HL-60/S4 treated with retinoic acid at 250 ng/mL for 4 days and 3 days (cell line): ENCODE measurements around the gene SORCS1.

Source experiments
- in situ Hi-C: fragments of 300-500 bp; cut with MboI; formaldehyde crosslinking; loops from 2 replicates; pipeline ENCODE4 v1.7.0; 2022; ENCODE audit warnings: low sequenced_read_pairs

SORCS1 gene

DNA sequence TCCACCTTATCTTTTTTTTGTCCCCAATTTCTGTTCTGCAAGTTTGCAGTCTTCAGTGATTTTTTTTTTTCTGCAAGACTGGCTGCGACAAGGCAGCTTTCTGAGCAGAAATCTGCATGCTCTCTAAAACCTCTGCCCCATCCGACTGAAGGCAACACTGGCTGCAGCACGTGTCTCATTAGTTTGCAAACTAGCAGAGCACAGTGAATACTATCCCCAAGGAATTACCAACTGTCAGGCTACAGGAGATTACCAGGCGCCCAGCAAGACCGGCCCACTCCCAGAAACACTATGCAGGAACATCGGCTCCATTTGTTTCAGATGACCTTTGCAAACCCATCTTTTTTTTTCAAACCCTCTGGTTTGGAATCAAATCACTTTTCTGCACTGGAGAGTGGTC is 538.8 kb downstream of the SORCS1 start:
- in situ Hi-C loops, result no loop called here

DNA sequence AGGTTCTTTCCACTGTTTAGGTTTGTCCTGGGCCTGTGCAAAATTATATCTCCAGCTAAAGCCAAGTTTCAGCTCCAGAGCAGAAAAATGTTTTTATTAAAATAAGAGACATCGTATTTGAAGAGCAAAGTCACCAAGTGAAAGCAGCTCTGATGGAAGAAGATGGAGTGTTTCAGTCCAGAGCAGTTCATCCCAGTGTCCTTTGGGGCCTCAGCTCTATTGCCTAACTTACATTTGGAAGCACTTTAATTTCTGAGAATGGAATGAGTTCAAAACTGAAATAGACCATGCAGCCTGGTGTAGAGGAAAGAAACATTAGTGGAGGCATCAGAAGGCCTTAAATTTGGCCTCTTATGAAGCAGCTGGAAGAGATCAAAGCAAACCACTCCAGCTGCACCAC is 545.2 kb downstream of the SORCS1 start:
- in situ Hi-C loops, result no loop called here

DNA sequence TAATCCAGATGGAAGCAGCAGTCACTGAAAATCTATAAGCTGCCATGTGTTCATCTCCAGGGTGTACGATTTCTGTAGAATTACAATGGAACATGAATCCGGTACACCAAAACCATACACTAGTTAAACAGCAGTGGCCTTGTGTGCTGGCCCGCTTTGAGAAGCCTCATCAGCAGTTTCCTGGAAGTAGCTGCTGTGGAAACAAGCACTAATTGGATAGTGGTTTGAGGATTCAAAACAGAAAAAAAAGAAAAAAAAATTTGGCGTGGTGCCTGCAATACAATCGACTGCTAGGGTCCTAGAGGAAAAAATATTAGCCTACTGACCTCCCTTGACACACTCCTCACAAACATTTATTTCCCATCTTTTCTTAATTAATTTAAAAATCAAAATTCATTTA is 545.9 kb downstream of the SORCS1 start:
- in situ Hi-C loops, result no loop called here

DNA sequence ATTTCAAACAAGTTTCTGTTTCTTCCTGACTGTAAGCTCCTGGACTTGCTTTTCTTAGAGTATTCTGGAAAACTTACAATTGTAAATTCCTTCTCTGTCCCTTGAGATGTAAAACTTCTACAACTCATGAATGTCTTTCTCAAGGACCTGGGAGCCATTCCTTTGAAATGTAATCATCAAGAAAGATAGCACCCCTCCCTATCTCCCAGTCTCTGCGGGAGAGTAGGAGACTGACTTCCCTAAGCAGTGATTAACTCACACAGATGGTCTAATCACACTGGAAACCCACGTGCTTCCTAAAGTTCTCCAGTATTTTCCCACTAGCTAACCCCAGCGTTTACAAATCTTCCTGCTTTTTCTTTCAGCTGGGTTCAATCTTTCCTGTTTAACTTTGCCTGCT is 549.4 kb downstream of the SORCS1 start:
- in situ Hi-C loops, result no loop called here

DNA sequence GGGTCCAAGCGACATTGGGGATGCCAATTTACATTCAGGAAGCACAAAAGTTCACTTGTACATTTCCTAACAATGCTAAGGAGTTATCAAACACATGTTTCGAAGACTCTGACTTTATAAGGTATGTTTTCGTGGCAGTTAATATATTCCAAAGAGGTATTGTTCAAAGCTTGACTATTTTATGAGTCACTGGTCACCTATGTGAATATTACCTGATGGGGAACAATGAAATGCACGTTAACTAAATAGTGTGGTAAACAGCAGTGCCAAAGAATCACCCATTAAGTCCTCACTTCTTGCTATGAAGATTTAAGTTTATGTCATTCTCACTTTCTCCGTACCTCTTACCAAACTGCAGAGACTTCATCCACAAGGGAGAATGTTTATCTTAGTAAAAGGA is 550.2 kb downstream of the SORCS1 start:
- in situ Hi-C loops, result no loop called here

DNA sequence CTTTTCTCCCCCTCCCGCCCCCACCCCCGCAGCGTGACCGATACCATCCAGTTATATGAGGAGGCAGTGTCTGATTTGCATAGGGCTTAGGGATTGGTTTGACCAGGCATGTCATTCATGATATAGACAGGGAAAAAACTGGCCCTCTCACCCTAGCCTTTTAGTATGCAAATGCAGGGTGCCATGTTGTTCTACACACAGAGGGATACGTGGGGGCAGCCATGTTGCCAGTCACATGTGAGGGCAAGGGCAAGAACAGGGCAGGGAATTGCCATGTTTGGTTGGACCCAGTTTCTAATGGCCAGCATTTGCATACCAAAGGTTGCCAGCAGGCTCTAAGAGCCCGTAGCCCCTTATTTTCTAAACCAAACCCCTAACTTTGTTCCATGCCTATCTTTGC is 552.1 kb downstream of the SORCS1 start:
- in situ Hi-C loops, result no loop called here

DNA sequence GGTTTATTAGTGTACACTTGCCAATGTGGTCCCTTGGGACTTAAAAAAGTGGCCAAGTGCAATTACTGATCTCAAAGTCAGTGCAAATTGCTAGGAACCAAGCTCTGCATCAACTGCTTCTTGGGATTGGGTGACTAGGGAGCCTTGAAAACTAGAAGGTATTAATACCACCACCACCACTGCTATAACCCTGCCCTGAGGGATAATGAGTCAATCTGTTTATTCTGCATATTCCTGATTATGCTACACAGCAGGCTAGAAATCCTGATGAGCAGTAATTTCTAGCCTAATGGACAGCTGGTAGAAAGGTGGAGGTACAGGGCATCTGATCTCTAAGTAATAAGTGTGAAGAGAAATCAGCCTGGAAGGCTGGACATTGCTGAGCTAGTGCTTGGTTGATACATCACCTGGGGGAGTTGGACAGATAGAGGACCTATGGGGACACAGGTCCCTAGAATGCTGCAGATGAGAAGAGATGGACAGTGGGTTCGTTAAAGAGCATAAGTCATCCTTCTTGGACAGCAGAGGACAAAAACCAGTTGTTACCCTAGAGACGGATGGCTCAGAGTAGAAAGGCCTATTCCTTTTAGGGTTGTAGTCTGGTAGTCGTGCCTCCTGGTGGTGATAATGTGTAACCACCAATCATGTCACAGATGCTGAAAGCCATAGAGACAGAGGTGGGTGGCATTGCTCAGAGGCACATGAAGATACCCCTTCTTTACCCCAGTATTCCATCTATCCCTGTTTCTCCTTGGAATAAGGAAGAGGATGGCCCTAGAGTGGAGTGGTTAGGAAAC is 554.8 kb downstream of the SORCS1 start:
- in situ Hi-C loops, result no loop called here

DNA sequence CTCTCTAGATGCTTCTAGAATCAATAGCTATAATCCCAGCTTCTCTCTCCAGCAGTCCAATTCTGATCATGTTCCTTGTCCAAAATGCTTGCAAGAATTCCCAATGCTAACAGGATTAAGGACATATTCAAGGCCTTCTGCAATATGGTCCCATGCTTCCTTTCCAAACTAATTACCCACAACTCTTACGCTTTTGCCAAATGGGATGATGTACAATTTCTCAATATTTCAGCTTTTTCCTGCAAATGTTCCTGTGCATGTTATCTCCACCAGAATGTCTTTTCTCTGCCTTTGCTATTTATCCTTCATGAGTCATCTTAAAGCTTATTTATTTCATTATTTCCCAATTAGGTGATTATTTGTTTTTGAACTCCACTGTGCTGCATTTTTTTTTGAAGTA is 556.4 kb downstream of the SORCS1 start:
- in situ Hi-C loops, result no loop called here

DNA sequence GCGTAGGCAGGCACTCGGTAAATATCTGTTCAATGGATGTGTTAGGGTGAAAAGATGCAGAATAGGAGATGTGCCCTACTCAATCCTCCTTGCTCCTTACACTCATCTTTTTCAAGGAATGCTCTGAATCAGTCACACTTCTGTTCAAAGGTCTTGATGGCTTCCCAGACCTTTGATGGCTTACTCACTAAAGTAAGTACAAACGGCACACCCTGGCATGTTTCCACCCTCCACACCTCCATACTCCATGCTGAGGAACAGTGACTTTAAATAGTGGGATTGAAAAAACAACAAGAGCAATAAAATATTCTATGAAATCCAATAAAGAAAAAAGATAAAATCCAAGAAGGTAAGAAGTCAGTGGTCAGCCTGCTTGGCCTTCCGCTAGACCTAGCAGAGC is 569.2 kb downstream of the SORCS1 start:
- in situ Hi-C loops, result no loop called here

DNA sequence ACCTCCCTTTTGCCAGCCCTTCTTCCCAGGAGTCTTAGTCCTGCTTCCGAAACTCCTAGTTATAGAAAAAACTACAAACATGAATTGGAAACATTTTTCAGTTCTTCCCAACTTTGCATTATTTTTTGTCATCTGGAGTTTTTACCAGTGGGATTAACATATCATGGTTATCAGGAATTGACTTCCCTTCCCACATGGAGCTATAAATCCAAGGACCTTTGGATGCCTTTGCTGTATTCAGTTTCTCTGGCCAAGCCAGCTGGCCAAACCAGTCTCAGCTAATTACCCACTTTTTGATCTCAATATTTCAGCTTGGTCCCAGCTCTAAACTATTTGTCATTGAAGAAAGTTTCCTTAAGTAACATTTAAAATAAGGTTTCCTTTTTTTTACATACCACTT is 570.6 kb downstream of the SORCS1 start:
- in situ Hi-C loops, result no loop called here

DNA sequence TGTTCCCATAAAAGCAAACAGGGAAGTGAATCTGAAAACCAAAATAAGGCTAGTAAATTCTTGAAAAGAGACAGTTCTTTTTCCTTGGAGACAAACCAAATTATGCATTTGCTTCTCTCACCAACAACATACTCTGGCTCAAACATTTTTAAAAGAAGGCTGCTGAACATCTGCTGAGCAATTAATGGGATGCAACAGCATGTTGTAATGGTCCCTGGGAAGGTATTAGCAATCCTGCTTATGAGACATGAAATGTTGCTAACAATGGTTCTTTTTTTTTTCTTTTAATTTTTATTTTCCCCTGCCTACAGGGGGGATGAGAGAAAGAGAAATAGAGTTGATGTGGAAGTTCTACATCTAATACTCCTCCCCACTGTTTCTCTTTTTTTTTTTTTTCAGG is 572.1 kb downstream of the SORCS1 start:
- in situ Hi-C loops, result no loop called here

DNA sequence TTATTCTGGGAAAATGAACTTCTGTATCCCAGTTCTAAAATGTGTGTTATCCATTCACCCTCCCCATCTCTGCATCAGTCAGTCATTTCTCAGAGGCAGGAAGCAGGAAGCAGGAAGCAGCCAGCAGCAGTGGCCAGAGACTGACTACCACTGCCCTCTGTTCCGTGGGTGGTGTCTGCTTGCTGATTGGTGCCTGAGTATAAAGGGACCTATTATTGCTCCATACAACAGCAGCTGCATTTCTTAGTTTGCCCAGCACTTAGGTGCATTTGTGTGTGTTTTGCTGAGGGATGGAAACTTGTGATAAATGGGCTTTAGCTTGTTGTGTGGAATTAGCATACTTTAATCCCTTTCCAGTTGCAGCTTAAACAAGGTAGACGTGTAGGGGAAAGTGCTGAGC is 582.2 kb downstream of the SORCS1 start:
- in situ Hi-C loops, result no loop called here

DNA sequence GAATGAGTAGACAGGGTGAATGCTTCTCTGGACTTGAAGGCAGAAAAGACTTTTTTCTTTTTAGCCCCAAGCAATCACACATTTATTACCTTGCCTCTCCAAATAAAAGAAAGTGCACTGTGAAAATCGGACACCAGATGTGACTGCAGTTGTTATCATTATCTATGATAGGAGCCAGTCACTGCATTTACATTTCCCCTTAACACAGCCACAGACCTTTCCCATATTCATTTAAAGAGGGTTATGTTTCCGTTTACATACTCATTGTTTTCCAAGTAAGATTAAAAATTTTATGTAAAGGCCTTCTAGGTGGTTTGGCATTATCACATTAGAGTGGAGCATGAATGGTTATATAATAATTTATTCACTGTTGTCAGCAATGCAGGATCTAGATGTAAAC is 586.8 kb downstream of the SORCS1 start:
- in situ Hi-C loops, result no loop called here

DNA sequence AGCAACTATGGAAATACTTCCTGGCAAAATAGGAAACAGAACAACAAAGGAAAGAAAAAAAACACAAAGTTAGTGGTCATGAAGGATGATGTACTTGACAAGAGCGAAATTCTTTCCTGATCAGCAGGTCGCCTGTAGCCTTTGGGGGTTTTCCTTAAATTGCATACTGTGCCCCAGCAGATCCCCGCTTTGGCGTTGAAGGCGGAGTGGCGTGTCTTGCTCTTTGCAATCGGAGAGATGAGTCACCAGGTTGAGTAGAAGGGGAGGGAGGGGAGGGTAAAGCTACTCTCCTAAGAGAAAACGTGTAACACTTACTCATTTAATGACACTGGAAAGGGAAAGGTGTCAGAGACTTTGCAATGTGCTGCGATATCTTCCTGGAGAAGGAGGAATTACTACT is 587.2 kb downstream of the SORCS1 start:
- in situ Hi-C loops, result no loop called here

DNA sequence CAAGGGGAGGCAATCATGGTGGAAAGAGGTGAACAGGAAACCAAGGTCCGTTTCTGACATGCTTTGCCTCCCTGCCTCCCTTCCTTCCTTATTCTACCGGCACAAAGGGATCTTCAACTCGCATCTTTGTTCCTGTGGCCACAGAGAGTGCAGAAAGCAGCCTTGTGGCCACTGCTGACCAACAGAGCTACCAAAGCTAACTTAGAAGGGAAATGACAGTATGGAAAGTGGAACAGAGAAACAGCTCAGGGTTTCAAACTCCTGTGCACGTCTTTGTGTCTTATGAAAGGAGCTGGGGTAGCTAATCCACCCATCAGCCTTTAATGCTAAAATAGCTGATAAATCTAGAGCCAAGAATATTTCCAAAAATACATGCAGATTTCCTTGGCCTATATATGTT is 588.0 kb downstream of the SORCS1 start:
- in situ Hi-C loops, result no loop called here

DNA sequence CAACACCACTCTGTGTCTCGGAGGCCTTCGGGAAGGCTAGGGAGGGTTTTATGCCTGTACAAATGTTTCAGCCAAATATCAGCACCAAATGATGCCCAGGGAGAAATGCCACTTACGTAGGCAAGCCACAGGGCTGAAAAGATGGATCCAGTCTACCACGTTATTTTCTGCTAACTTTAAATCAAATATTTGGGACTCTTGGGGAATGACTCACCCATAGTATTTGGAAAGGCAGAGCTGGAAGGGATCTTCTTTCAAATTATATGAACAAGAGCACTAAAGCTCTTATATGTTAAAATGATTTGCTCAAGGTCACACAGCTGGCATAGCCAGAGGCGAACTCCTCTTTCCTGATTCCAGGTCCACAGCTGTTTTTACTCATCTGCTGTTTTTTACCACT is 591.4 kb downstream of the SORCS1 start:
- in situ Hi-C loops, result no loop called here

DNA sequence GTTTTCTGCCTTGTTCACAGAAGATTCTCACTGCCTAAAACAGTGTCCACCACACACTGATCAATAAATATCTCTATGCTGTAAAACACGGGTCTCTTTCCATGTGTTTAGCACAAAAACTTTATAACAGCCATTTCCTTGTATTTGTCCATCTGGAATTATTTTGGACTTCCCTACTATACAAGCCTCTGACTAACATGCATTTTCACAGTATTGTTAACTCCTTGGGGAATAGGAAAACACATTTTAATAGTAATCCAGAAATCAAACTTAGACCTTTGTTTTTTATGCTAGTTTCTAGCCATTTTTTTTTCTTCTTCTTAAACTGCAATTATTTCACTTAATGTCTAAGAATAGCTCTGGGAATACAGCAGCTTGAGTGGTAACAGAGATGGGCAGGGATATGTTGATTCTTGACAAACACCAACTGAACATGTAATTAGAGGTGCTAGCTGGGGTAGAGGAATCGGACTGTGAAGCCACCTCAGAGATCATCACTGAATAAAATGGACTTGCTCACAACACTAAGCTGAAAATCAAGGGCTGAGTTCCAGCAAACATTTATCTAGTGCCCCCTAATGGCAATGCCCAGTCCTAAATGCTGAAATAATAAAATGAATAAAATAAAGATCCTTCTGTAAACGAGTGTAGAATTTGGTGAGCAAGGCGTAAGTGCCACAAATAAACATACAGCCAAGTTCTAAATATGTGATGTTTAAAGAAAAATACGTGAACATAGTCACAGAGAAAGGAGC is 593.1 kb downstream of the SORCS1 start:
- in situ Hi-C loops, result no loop called here

DNA sequence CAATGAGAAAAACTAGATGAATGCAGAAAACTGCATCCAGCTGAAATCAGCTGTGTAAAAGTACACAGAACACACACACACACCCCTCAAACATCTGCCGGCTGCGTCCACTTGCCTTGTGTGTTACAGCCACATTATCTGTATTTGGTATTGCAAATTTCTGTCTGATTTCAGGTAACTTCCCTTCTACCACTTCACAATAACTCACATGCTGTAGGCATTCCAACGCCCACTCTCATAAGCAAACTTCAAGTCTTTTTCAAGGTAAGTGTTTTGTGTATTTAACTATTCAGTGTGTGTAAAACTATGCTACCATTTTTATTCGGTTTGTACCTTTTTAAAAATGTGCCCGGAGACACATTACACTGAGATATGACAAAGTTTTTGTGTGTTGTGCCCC is 594.2 kb downstream of the SORCS1 start:
- in situ Hi-C loops, result no loop called here

DNA sequence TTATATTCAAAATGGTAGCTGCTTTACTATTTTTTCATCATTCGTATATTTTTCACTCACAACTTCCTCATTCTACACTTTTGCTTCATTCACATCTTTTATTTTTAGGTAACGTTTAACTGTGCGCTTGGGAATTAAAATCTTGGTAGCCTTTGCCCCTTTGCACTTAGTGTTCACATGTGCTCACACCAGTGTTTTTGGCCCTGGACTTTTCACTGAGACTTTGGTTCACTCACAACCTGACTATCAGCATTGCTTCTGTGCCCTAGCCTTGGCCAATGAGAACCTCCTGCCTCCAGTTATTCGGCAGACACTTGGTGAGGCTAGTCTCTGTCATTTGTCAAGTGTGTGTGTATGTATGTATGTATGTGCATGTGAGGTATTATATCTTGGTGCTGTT is 596.9 kb downstream of the SORCS1 start:
- in situ Hi-C loops, result no loop called here

DNA sequence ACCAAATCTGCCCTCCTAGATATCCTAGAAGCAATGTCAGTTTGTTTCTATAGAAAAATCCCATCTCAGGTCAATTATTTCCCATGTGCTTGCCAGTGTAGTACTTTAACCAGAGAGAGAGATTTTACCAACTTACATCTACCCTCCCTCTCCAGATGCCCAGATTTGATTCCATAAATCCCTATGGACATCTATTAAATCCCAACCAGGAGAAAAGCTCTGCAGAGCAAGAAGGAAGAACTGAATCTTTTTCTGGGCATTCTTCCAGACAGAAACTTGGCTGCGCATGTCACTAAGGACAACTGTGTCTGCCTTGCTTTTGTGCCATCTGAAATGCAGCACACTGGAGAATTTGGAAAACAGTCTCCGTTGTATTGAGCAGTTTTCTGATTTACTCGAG is 597.6 kb downstream of the SORCS1 start:
- in situ Hi-C loops, result no loop called here

DNA sequence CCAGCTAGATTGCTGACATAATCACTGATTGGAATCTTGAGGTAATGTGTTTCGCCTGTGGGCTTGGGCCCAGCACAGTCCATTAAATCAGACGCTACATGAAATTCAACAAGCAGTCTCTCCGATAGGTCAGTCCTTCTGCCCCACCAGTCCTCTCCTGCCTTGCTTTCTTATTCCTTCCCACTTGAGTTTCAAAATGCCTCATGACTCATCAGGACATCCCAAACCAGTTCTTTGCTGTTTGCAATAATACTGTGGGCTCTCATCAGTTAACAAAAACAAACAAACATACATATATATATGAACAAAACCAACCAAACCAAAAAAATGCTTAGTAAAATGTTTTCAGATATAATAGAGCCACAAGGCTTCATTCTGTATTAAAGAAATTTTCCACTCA is 599.0 kb downstream of the SORCS1 start:
- in situ Hi-C loops, result no loop called here

DNA sequence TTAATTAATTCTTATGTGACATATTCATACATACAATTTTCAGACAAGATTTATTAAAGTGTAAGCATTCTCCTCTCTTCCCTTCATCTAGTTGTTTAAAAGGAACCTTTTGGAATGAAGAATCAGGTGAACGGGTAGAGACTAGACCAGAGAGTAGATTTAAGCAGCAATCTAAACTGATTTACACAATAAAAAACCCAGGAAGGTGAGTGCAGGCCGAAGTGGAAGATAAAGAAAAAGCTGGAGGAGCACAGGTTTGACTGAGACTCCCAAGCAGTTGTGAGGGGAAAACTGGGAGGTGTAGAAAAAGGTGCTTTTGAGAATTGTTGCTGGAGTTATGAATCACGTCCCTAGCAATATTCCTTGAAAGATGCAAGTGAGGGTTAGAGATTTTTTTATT is 601.1 kb downstream of the SORCS1 start:
- in situ Hi-C loops, result no loop called here
